Chondrocyte (in vitro differentiated cells): Measurements from ENCODE around the gene GABRR2. TPM values are rescaled to one million over a fixed set of nuclear protein-coding genes. Genes with fewer than 3 reads are reported as not detected.
A peak's percentile ranks its signal among the peaks of the same experiment; 100 is the strongest.

Source experiments
- DNase-seq: peaks from one replicate; pipeline ENCODE4 v3.0.0; 2021; ENCODE audit warnings: mixed read lengths, low spot score
- H3K27ac Mint-ChIP-seq: one replicate; pipeline ENCODE4 v1.8.0; 2021; ENCODE audit warnings: mild to moderate bottlenecking, moderate library complexity, mixed read lengths; ENCODE audit not compliant: unreplicated experiment
- H3K27me3 Mint-ChIP-seq: 2 replicates; pipeline ENCODE4 v1.8.0; 2021; ENCODE audit warnings: low read depth, mixed read lengths
- H3K36me3 Mint-ChIP-seq: 2 replicates; pipeline ENCODE4 v1.8.0; 2021; ENCODE audit warnings: low read depth, mixed read lengths
- H3K4me1 Mint-ChIP-seq: 2 replicates; pipeline ENCODE4 v1.8.0; 2021; ENCODE audit warnings: low read depth, mild to moderate bottlenecking, mixed read lengths
- H3K4me3 Mint-ChIP-seq: one replicate; pipeline ENCODE4 v1.8.0; 2021; ENCODE audit warnings: mild to moderate bottlenecking, moderate library complexity, mixed read lengths; ENCODE audit not compliant: unreplicated experiment
- H3K9me3 Mint-ChIP-seq: 2 replicates; pipeline ENCODE4 v1.8.0; 2021; ENCODE audit warnings: low read depth, mixed read lengths
- long read RNA-seq: library from polyadenylated mRNA; stranded (forward); transcript quantifications from one replicate; pipeline ENCODE4 v2.0.0, GENCODE V29; 2021
- total RNA-seq: library from RNA; stranded (reverse); gene quantifications from 3 replicates; pipeline ENCODE4 v1.2.1, GENCODE V29; 2021
- TF ChIP-seq, protein P1 (sequence below): fragments of 200-600 bp; sonication (generic); IDR thresholded peaks from 2 replicates; pipeline ENCODE4 v1.5.0; 2021; ENCODE audit warnings: antibody characterized with exemption, mild to moderate bottlenecking, moderate library complexity

Gene GABRR2
- total RNA-seq: 0.57 to 1.4 TPM (median 0.72 TPM) in 3 replicates
- long read RNA-seq: 0 reads

DNA sequence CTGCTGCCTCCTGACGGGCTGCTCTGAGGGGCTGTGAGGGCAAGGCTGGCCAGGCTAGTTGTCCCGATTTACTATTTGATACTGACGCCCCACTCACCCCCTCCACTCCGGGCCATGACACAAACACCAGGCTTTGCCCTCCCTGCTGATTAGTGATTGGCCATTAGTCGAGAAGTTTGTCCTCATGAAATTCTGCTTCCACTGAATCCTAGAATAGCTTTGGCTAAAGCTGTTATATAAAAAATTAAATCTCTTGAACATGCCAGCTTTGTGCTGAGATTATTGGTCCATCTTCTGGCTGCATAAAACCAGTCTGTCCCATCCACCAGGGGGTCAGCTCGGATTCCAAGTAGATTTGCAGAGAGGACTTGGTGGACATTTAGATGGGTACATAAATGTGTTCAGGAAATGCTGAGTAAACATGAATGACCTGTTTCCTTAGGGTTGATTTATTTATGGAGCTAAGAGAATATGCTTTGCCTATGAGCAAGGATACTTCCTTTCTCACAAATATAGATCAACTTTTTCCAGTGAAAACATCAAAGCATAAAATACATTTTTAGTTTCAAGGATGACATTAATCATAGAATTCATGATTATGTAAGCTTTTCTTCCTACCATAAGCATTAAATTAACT is at the start of gene GABRR2:
Gene GABRR2 (minus strand): TSS at position 51 of the 637 bp plus-strand sequence. CDS start 134 bp downstream, outside the sequence.
- Mint-ChIP-seq H3K36me3 (peaks cover 7% of the 10 kb centered on the region), H3K4me3 (no peak within 1 kb of the TSS), H3K4me1 (peaks cover 35% of the 10 kb centered on the region), H3K27me3 (peaks cover under 1% of the 10 kb centered on the region), H3K9me3 (peaks cover 4% of the 10 kb centered on the region), H3K27ac (peak within 1 kb of the TSS; percentile 12)
- DNase-seq: no peak
- TF ChIP-seq, protein P1, sequence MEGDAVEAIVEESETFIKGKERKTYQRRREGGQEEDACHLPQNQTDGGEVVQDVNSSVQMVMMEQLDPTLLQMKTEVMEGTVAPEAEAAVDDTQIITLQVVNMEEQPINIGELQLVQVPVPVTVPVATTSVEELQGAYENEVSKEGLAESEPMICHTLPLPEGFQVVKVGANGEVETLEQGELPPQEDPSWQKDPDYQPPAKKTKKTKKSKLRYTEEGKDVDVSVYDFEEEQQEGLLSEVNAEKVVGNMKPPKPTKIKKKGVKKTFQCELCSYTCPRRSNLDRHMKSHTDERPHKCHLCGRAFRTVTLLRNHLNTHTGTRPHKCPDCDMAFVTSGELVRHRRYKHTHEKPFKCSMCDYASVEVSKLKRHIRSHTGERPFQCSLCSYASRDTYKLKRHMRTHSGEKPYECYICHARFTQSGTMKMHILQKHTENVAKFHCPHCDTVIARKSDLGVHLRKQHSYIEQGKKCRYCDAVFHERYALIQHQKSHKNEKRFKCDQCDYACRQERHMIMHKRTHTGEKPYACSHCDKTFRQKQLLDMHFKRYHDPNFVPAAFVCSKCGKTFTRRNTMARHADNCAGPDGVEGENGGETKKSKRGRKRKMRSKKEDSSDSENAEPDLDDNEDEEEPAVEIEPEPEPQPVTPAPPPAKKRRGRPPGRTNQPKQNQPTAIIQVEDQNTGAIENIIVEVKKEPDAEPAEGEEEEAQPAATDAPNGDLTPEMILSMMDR: no peak

DNA sequence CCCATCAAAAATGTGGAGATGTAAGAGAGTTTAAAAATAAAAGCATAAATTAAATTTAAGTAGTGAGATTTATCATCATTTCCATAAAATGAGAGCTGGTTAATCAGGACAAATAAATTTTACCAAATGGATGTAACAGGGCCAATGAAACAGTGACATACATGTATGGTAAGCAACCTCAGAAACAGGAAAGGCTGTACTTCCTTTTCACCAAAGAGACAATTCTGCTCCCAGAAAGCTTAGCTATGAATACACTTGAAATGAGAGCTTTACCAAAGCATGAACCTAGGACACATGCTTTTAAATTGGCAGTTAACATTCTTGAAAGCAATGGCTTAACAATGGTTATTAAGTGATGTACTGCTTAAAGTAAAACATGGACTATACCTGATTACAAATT is 49.5 kb upstream of the GABRR2 start:
- no peak overlapping the region for H3K4me3 Mint-ChIP-seq

DNA sequence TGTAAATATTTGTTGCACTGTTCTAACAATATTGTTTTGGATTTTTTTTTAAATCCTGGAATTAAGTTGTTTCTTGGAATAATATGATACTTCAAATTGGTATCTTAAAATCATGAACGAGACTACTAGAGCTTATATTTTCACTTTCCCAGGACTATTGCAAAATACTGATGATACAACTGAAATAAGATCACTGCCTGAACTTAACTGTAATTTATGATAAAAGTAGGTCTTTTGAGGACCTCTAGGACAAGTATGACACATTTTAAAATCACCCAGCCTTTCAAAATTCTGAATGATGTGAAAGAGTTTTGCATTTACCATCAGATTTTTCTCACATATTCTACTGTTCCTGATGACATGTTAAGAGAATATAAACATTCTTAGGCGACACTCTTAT is 46.1 kb upstream of the GABRR2 start:
- Mint-ChIP-seq H3K27me3 (no peaks in the 10 kb centered on the region), H3K4me1 (peaks cover 10% of the 10 kb centered on the region), H3K9me3 (no peaks in the 10 kb centered on the region), H3K27ac (no peak overlapping the region), H3K4me3 (no peak overlapping the region), H3K36me3 (peaks cover 3% of the 10 kb centered on the region)
- no peak for DNase-seq
- TF ChIP-seq, protein P1: no peak

More for the DNA sequence above, 49.5 kb upstream of the GABRR2 start:
- Mint-ChIP-seq H3K27ac (no peak overlapping the region), H3K9me3 (no peaks in the 10 kb centered on the region), H3K27me3 (no peaks in the 10 kb centered on the region), H3K4me1 (peaks cover 13% of the 10 kb centered on the region), H3K36me3 (peaks cover 3% of the 10 kb centered on the region)
- TF ChIP-seq, protein P1: no peak
- no peak for DNase-seq

DNA sequence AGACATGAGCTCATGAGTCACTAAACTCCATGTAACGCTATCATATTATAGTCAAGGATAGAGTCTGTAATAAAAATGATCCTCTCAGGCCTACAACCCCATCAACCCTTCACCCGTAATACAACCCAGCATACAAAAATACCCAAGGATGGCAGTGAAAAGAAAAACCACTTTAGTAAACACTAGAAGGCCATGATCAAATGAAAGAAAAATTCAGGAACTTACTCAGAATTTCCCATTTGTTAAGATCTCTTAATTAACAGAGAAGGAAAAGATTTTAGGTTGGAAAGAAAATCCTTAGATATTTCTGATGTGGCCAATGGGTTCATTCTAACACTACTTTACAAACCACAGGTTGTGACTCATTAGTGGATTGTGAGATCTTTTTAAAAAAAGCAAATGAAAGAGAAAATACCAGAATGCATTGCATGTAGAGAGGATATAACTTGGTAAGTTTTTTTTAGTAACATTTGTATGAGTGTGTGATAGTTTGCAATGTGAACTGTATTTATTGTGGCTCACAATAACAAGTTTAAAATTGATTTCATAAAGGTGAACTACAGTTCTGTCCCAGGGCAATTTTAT is 45.4 kb upstream of the GABRR2 start:
- H3K4me3 Mint-ChIP-seq: no peak overlapping the region
- H3K4me1 Mint-ChIP-seq: peaks cover 10% of the 10 kb centered on the region
- H3K9me3 Mint-ChIP-seq: no peaks in the 10 kb centered on the region
- H3K27ac Mint-ChIP-seq: peak overlapping the region; percentile 18
- DNase-seq: no peak
- H3K27me3 Mint-ChIP-seq: no peaks in the 10 kb centered on the region
- TF ChIP-seq, protein P1: no peak
- peaks cover 3% of the 10 kb centered on the region for H3K36me3 Mint-ChIP-seq

DNA sequence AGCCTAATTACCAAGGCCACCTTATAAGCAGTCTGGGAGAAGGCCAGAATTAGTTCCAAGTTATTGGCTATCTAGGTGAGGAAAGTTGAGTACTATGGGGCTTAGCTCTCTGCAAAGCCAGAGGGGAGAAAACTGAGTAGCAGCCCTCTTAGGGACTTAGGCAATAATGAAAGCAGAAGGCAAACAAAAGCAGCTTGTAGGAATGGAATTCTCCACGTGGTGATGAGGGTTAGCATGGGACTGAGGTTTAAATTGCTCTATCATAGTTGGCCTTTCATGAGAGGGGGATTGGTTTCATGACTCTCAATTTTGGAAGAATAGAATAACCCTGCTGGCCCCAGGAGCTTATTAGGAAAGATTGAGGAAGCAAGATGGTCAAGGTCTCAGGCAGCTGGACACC is 44.5 kb upstream of the GABRR2 start:
- no peak for DNase-seq
- Mint-ChIP-seq H3K9me3 (no peaks in the 10 kb centered on the region), H3K36me3 (peaks cover 3% of the 10 kb centered on the region), H3K27me3 (no peaks in the 10 kb centered on the region), H3K27ac (no peak overlapping the region), H3K4me3 (no peak overlapping the region), H3K4me1 (peaks cover 10% of the 10 kb centered on the region)
- TF ChIP-seq, protein P1: no peak
